ENCODE data around the gene CIRBP.
"Not testable (repeated sequence)": the region's sequence is repeated elsewhere in the genome, so short reads cannot be mapped to it uniquely, and the experiment has no call there.

The CIRBP gene

GRCh38 chr19:1315470-1316166, 46.5 kb downstream of the CIRBP start:
- H3K4me3 ChIP-seq (ENCODE audit: control insufficient read depth, low read depth, low read length) = no peak overlapping the region
- DNase-seq (ENCODE audit: low read depth) = no peak
- TF ChIP-seq, protein P1, sequence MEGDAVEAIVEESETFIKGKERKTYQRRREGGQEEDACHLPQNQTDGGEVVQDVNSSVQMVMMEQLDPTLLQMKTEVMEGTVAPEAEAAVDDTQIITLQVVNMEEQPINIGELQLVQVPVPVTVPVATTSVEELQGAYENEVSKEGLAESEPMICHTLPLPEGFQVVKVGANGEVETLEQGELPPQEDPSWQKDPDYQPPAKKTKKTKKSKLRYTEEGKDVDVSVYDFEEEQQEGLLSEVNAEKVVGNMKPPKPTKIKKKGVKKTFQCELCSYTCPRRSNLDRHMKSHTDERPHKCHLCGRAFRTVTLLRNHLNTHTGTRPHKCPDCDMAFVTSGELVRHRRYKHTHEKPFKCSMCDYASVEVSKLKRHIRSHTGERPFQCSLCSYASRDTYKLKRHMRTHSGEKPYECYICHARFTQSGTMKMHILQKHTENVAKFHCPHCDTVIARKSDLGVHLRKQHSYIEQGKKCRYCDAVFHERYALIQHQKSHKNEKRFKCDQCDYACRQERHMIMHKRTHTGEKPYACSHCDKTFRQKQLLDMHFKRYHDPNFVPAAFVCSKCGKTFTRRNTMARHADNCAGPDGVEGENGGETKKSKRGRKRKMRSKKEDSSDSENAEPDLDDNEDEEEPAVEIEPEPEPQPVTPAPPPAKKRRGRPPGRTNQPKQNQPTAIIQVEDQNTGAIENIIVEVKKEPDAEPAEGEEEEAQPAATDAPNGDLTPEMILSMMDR (IDR thresholded peaks at IDR 0.05; ENCODE audit: control insufficient read depth, insufficient read depth, low read depth, low read length, missing control alignments) = peak; percentile 51

DNA sequence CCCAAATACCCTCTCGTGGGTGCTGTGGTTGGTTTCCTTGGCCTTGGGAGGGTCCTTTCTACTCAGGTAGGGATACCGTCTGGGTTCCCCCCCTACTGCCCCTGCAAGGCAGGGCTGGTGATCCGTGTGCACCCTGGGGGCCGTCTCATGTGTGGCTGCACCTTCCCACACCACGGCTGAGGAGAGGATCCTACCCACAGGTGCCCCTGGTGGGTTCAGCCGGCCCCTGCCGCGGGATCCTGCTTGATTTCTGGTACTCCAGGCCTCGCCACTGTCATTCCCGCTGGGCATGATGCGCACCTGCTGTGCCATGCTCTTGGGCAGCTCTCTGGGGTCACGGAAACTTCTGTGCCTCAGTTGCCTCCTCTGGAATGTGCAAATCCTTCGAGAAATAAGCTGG, 47.3 kb downstream of the CIRBP start:
- TF ChIP-seq, protein P1 (IDR thresholded peaks at IDR 0.05; ENCODE audit: control insufficient read depth, insufficient read depth, low read depth, low read length, missing control alignments) = no peak
- DNase-seq (ENCODE audit: low read depth) = no peak
- H3K4me3 ChIP-seq (ENCODE audit: control insufficient read depth, low read depth, low read length) = no peak overlapping the region

GRCh38 chr19:1317274-1318003, 48.3 kb downstream of the CIRBP start:
- no peak for DNase-seq (ENCODE audit: low read depth)
- TF ChIP-seq, protein P1 (IDR thresholded peaks at IDR 0.05; ENCODE audit: control insufficient read depth, insufficient read depth, low read depth, low read length, missing control alignments) = no peak
- no peak overlapping the region for H3K4me3 ChIP-seq (ENCODE audit: control insufficient read depth, low read depth, low read length)

DNA sequence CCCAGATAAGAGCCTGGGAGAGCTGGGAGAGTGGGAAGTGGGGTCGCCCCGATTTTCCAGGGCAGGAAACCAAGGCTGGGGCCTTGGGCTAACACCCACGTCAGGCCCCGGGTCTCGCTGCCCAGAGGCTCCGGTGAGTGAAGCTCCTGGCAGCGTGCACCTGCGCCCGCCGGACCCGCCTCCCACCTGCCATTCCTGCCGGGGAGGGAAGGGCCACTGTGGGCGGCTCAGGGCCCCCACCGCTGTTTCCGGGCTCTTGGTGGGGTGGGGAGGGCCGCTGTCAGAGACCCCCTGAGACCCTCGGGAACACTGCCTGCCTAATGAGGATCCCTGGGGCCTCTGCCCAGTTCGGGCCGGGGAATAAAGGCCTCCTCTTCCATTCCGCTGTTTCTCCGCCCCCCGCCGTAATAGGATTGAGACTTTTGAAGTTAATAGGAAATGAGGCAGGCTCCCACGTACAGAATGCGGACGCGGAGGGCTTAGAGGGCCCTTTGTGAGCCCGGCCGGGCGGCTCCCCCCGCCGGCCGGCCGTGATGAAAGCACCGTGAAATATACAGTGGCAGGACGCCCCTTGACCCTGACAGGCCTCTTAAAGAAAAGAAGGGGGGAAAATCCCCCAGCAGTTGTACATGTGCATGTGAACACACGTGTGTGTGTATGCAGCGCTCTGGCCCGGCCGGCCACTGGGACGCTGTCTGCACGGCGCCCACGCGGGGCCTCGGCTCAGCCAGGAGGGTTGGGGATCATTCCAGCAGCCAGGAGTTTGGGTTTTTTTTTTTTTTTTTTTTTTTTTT, 49.7 kb downstream of the CIRBP start:
- no peak overlapping the region for H3K4me3 ChIP-seq (ENCODE audit: control insufficient read depth, low read depth, low read length)
- no peak for DNase-seq (ENCODE audit: low read depth)
- TF ChIP-seq, protein P1 (IDR thresholded peaks at IDR 0.05; ENCODE audit: control insufficient read depth, insufficient read depth, low read depth, low read length, missing control alignments) = no peak

DNA sequence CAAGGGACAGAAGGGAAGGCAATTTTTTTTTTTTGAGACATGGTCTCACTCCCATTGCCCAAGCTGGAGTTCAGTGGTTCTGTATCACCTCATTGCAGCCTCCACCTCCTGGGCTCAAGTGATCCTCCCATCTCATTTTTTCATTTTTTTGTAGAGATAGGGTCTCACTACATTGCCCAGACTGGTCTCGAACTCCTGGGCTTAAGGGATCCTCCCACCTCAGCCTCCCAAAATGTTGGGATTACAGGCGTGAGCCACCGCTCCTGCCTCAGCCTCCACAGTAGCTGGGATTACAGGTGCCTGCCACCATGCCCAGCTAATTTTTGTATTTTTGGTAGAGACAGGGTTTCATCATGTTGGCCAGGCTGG, 51.1 kb downstream of the CIRBP start:
- H3K4me3 ChIP-seq (ENCODE audit: control insufficient read depth, low read depth, low read length); DNase-seq (ENCODE audit: low read depth): not testable (repeated sequence)

GRCh38 chr19:1321539-1321938, 52.4 kb downstream of the CIRBP start:
- no peak for DNase-seq (ENCODE audit: low read depth)
- TF ChIP-seq, protein P1 (IDR thresholded peaks at IDR 0.05; ENCODE audit: control insufficient read depth, insufficient read depth, low read depth, low read length, missing control alignments) = no peak
- no peak overlapping the region for H3K4me3 ChIP-seq (ENCODE audit: control insufficient read depth, low read depth, low read length)
